ENCODE data around the gene NPAT.
"Not testable (repeated sequence)": the region's sequence is repeated elsewhere in the genome, so short reads cannot be mapped to it uniquely, and the experiment has no call there.

- not testable (repeated sequence) for TF ChIP-seq EP300, CTCF, POLR2A, POLR2AphosphoS5 (IDR thresholded peaks at IDR 0.05)
Observed at GRCh38 chr11:108132993-108133538, 89.4 kb downstream of the NPAT start.

Measured in gastroesophageal sphincter (tissue), 3 donors.